Activated naive CD4-positive, alpha-beta T cell treated with anti-CD3 and anti-CD28 coated beads, Interleukin-2, amount 10 ng/mL, durations not matched to agents 7 days and 5 days (primary cell): Measurements from ENCODE around the gene ARMH4.

Source experiments
- CTCF ChIA-PET: fragments of 350-600 bp; sonication (Branson Sonifier 250); formaldehyde crosslinking; loops from one replicate; lab custom pipeline; 2021; ENCODE audit warnings: antibody characterized with exemption; lab: Charles Lee
- DNase-seq: peaks from one replicate; pipeline ENCODE4 v3.0.0-alpha.2; 2020
- H3K27ac Mint-ChIP-seq: one replicate; pipeline ENCODE4 v1.8.0; 2021; ENCODE audit warnings: mild to moderate bottlenecking, moderate library complexity, mixed read lengths
- H3K27me3 Mint-ChIP-seq: one replicate; pipeline ENCODE4 v1.8.0; 2021; ENCODE audit warnings: mild to moderate bottlenecking, mixed read lengths
- H3K36me3 Mint-ChIP-seq: one replicate; pipeline ENCODE4 v1.8.0; 2021; ENCODE audit warnings: mixed read lengths
- H3K4me1 Mint-ChIP-seq: one replicate; pipeline ENCODE4 v1.8.0; 2021; ENCODE audit warnings: mixed read lengths
- H3K4me3 Mint-ChIP-seq: one replicate; pipeline ENCODE4 v1.8.0; 2021; ENCODE audit warnings: mild to moderate bottlenecking, moderate library complexity, mixed read lengths
- H3K9me3 Mint-ChIP-seq: one replicate; pipeline ENCODE4 v1.8.0; 2021; ENCODE audit warnings: mixed read lengths

ARMH4 gene

GRCh38 chr14:58072288-58073071 lies 79.5 kb downstream of the ARMH4 start:
- peak; percentile 63 for DNase-seq
- no peaks in the 10 kb centered on the region for H3K9me3 Mint-ChIP-seq
- CTCF ChIA-PET = interaction anchor here (0.7 to 2.8 kb wide), 4 partner anchors 10 to 872 kb away, joined by 3 to 13 read pairs (median 6); no protein-coding TSS in a partner anchor
- H3K27me3 Mint-ChIP-seq = peaks cover 12% of the 10 kb centered on the region
- H3K27ac Mint-ChIP-seq = no peak overlapping the region
- no peaks in the 10 kb centered on the region for H3K36me3 Mint-ChIP-seq
- H3K4me3 Mint-ChIP-seq = no peak overlapping the region
- no peaks in the 10 kb centered on the region for H3K4me1 Mint-ChIP-seq

DNA sequence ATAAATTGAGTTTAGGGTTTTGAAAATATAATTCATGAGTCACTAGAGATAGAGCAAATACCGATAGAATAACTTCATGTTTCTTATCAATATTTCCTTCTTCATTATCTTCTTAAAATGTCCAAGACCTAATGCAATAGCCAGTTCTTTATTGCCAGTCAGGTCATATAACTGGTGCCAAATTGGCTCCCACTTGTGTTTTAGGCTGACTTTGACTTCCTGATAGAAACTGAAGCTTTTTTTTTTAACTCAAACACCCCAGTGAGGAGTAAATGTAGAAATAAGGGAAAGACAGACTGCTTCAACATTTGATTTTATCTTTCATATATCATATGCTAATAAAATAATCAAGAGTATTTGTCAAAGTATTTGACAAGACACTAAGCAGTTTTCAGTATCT lies 80.7 kb downstream of the ARMH4 start:
- peaks cover 7% of the 10 kb centered on the region for H3K27me3 Mint-ChIP-seq
- CTCF ChIA-PET = interaction anchor here (2.8 kb wide), 1 partner anchor 379 kb away, joined by 13 read pairs; no protein-coding TSS in a partner anchor

GRCh38 chr14:58068306-58068705 lies 83.7 kb downstream of the ARMH4 start:
- CTCF ChIA-PET = no interaction called here

More for the DNA sequence above, 80.7 kb downstream of the ARMH4 start:
- no peak for DNase-seq
- Mint-ChIP-seq H3K27ac (no peak overlapping the region), H3K9me3 (no peaks in the 10 kb centered on the region), H3K4me3 (no peak overlapping the region), H3K4me1 (no peaks in the 10 kb centered on the region), H3K36me3 (no peaks in the 10 kb centered on the region)

GRCh38 chr14:58066115-58066514 lies 85.9 kb downstream of the ARMH4 start:
- CTCF ChIA-PET = no interaction called here
- Mint-ChIP-seq H3K27ac (no peak overlapping the region), H3K4me1 (no peaks in the 10 kb centered on the region), H3K36me3 (no peaks in the 10 kb centered on the region), H3K9me3 (no peaks in the 10 kb centered on the region), H3K27me3 (peaks cover 3% of the 10 kb centered on the region), H3K4me3 (no peak overlapping the region)
- no peak for DNase-seq

More at GRCh38 chr14:58068306-58068705, 83.7 kb downstream of the ARMH4 start:
- Mint-ChIP-seq H3K27me3 (peaks cover 7% of the 10 kb centered on the region), H3K9me3 (no peaks in the 10 kb centered on the region), H3K27ac (no peak overlapping the region), H3K4me3 (no peak overlapping the region), H3K4me1 (no peaks in the 10 kb centered on the region), H3K36me3 (no peaks in the 10 kb centered on the region)
- no peak for DNase-seq

DNA sequence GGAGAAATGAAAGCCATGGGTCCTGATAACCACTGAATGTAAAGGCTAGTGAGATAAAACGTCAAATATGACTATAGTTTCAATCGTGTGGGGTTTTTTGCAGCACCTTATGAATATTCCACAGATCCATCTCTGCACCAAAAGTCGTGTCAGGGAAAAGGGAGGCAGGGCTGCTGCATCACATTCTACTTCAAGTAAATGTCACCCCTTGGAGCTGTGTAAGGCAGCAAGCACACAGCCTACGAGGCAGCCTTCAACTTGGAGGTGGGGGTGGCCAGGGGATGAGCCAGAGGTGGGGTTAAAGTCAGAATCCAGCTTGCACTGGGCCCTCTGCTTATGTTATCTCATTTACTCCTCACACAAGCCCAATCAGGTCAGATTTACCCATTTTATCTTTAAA lies 90.4 kb downstream of the ARMH4 start:
- CTCF ChIA-PET = interaction anchor here (1.3 to 1.7 kb wide), 2 partner anchors 11 to 15 kb away, joined by 3 to 7 read pairs; no protein-coding TSS in a partner anchor
- DNase-seq = no peak
- no peaks in the 10 kb centered on the region for H3K36me3 Mint-ChIP-seq
- no peak overlapping the region for H3K27ac Mint-ChIP-seq
- no peak overlapping the region for H3K4me3 Mint-ChIP-seq
- H3K4me1 Mint-ChIP-seq = no peaks in the 10 kb centered on the region
- H3K9me3 Mint-ChIP-seq = no peaks in the 10 kb centered on the region
- peaks cover 5% of the 10 kb centered on the region for H3K27me3 Mint-ChIP-seq

DNA sequence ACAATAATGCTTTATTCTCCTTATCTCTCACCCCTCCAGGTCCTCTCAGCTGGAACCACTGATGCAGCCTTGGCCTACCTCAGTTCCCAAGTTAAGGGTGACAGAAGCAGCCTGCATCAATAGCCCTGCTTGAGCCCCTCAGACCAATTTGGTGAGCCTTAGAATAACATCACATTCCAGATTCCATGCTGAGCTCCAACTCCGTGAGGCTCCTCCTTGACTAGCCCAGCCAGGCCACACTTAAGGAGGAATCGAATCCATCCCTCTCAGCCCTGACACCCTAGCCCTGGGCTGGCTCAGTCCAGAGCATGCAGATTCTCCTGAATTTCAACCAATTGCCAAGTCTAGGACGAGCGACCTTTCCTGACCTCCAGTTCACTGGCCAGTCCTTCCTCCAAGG lies 91.1 kb downstream of the ARMH4 start:
- no peak for DNase-seq
- Mint-ChIP-seq H3K4me1 (no peaks in the 10 kb centered on the region), H3K4me3 (no peak overlapping the region), H3K27ac (no peak overlapping the region), H3K27me3 (peaks cover 5% of the 10 kb centered on the region), H3K9me3 (no peaks in the 10 kb centered on the region), H3K36me3 (no peaks in the 10 kb centered on the region)
- CTCF ChIA-PET = interaction anchor here (0.7 kb wide), 1 partner anchor 1840 kb away, joined by 3 read pairs; no protein-coding TSS in a partner anchor

DNA sequence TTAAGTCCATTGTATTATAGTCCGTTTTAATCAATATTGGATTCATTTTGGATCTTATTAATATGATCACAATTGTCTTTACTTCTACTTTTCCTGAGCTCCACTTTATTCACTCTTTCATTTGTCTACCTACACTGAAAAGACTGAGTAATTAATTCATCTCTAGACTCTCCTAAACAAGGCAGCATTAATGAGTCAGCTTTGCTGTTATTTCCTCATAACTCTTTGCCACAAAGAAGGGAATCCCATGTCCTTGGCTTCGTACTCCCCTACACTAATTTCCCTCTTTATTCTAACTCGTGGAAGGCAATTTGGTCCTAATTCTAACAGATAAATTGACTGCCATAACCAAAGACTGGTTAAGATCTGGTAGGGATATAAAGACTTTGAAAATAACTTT lies 91.9 kb downstream of the ARMH4 start:
- Mint-ChIP-seq H3K27me3 (peaks cover 5% of the 10 kb centered on the region), H3K9me3 (no peaks in the 10 kb centered on the region), H3K4me1 (no peaks in the 10 kb centered on the region), H3K36me3 (no peaks in the 10 kb centered on the region), H3K27ac (no peak overlapping the region), H3K4me3 (no peak overlapping the region)
- no peak for DNase-seq
- CTCF ChIA-PET = no interaction called here

DNA sequence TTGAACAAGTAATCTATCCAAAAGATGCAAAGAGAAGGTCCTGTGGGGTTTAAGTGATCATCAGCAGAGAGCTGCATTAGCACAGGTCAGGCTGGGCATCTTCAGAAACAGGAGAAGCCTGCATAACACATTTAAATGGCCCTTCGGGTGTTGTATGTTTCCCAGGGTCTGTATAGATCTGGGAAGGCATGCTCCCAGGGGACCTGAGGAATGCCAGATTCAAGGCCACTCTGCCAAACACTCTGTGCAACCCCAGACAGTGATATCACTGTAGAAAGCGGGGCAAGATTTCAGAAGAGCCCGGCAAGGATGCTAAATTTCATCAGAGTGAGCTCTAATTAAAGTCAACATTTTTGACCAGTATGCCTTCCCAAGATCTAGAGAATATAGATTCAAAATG lies 92.9 kb downstream of the ARMH4 start:
- no peak for DNase-seq
- Mint-ChIP-seq H3K9me3 (no peaks in the 10 kb centered on the region), H3K27ac (no peak overlapping the region)

DNA sequence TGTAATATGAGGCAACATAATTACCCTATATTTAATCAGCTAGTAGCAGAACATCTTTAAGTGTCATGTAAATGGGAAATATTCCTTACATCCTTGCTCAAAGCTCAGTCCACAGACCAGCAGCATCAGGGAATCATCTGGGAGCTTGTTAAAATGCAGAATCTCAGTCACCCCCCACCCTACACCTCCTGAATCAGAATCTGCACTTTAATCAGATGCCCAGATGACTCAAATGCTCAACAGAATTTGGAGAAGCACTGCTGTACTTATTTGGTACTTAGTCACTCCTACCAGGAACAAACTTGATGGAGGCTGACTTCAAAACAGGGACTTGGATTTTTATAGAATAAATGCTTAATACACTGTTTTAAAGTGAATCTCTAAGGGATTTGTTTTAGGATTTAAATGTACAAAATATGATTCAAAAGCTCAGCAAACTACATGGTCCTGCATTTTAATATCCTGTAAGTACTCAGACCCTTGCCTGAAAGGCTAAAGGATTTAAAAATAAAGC lies 96.5 kb downstream of the ARMH4 start:
- Mint-ChIP-seq H3K4me3 (no peak overlapping the region), H3K9me3 (no peaks in the 10 kb centered on the region), H3K27me3 (peaks cover under 1% of the 10 kb centered on the region), H3K27ac (no peak overlapping the region), H3K36me3 (no peaks in the 10 kb centered on the region), H3K4me1 (no peaks in the 10 kb centered on the region)
- CTCF ChIA-PET = interaction anchor here (0.6 kb wide), 1 partner anchor 18 kb away, joined by 4 read pairs; no protein-coding TSS in a partner anchor
- DNase-seq = no peak

More for the DNA sequence above, 92.9 kb downstream of the ARMH4 start:
- Mint-ChIP-seq H3K4me1 (no peaks in the 10 kb centered on the region), H3K4me3 (no peak overlapping the region), H3K27me3 (peaks cover 5% of the 10 kb centered on the region), H3K36me3 (no peaks in the 10 kb centered on the region)
- CTCF ChIA-PET = no interaction called here

DNA sequence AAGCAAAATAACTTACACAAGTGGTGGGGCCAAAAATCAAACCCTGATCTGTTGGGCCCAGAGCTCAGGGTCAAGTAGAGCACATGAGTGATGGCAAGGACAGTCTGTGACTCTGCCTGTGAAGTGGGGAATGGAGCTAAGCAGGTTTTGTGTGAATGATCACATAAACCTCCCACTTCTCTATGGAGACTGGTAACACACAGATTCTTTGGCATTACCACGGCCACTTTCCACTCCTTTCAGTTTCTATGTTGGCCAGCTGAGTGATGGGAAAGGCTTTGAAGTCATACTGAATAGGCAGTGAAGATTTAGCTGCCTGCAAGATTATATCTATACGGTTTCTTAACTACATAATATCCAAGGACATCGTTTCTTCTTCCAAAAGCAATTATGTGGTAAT lies 97.9 kb downstream of the ARMH4 start:
- no peak overlapping the region for H3K27ac Mint-ChIP-seq
- CTCF ChIA-PET = no interaction called here
- no peaks in the 10 kb centered on the region for H3K9me3 Mint-ChIP-seq
- H3K4me1 Mint-ChIP-seq = no peaks in the 10 kb centered on the region
- no peak overlapping the region for H3K4me3 Mint-ChIP-seq
- H3K27me3 Mint-ChIP-seq = no peaks in the 10 kb centered on the region
- no peaks in the 10 kb centered on the region for H3K36me3 Mint-ChIP-seq
- DNase-seq = no peak

DNA sequence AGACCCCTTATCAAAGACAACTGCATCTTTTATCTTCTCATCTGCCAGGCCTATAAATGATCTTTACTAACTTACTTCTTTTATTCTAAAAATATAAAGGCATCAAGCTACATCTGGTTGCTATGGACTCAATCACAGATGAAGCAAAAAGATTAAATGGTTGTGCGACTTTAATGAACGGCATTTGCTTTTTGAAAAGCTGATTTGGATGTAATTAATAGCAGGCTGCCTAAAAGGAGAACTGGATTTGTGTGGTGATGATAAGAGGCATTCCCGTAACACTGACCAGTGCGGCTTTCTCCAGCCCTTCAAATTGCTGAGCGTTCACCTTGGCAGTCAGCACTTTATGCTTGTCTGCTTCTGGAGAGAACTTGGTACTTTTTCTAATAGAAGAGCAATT lies 103.8 kb downstream of the ARMH4 start:
- CTCF ChIA-PET = no interaction called here
- Mint-ChIP-seq H3K9me3 (no peaks in the 10 kb centered on the region), H3K4me3 (no peak overlapping the region), H3K36me3 (no peaks in the 10 kb centered on the region), H3K4me1 (no peaks in the 10 kb centered on the region), H3K27ac (no peak overlapping the region), H3K27me3 (no peaks in the 10 kb centered on the region)
- DNase-seq = no peak

DNA sequence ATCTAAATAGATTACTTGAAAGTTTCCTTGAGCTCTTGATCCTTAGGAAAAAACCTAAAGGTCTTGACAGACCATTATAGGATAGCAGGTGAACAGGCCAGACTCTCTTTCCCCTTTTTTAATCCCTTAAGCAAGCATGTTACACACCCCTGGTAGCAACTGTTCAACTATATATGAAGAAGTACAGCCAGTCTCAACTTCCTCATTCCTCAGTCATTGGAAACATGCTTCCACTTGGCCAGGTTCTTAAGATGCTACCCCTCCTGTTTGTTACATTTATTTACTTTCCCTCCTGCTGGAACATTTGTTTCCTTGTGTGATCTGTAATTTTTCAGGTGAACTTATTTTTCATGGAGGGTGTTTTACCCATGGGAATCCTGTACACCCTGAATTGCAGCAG lies 124.1 kb downstream of the ARMH4 start:
- DNase-seq = no peak

DNA sequence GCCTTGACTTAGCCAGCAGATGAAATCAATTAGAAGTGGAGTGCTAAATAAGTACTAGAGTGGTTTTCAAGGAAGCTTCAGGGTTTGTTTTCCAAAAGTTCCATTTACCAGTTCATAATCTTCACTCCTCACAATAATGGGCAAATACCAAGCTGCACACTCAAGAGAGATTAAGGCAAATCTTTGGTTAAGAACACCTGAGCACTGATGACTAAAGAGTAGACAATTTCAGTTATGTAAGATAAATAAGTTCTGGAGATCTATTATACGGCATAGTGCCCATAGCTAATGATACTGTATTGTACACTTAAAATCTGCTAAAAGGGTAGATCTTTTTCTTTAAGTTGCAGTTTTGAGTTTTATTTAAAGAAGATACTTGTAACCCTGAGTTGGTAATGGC lies 125.0 kb downstream of the ARMH4 start:
- Mint-ChIP-seq H3K9me3 (no peaks in the 10 kb centered on the region), H3K36me3 (no peaks in the 10 kb centered on the region), H3K4me1 (no peaks in the 10 kb centered on the region), H3K27ac (no peak overlapping the region), H3K4me3 (no peak overlapping the region), H3K27me3 (no peaks in the 10 kb centered on the region)
- CTCF ChIA-PET = interaction anchor here (0.6 kb wide), 1 partner anchor 816 kb away, joined by 3 read pairs; no protein-coding TSS in a partner anchor
- DNase-seq = no peak

More for the DNA sequence above, 124.1 kb downstream of the ARMH4 start:
- Mint-ChIP-seq H3K36me3 (no peaks in the 10 kb centered on the region), H3K9me3 (no peaks in the 10 kb centered on the region), H3K27me3 (no peaks in the 10 kb centered on the region), H3K27ac (no peak overlapping the region), H3K4me1 (no peaks in the 10 kb centered on the region), H3K4me3 (no peak overlapping the region)
- CTCF ChIA-PET = no interaction called here

DNA sequence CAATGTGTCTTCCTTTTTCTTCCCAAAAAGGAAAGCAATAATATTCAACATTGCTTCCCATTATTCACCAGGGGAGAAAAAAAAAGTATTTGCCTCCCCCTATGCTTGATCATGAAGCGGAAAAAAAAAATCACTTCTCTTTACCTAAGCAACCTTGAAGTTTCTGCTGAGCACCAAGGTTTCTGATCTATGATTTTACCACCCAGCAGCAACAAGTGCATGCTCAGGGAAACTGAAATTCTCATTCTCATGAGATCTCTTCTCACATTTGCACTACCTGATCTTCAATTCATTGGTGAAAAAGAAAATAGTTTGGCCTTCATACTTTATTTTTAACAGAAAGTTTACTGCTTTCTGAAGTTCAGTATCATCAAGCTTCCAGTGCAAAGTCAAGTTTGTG lies 125.8 kb downstream of the ARMH4 start:
- DNase-seq = no peak
- H3K4me3 Mint-ChIP-seq = no peak overlapping the region
- no peaks in the 10 kb centered on the region for H3K4me1 Mint-ChIP-seq
- no peaks in the 10 kb centered on the region for H3K9me3 Mint-ChIP-seq
- CTCF ChIA-PET = no interaction called here
- H3K27ac Mint-ChIP-seq = no peak overlapping the region
- H3K36me3 Mint-ChIP-seq = no peaks in the 10 kb centered on the region
- H3K27me3 Mint-ChIP-seq = no peaks in the 10 kb centered on the region

DNA sequence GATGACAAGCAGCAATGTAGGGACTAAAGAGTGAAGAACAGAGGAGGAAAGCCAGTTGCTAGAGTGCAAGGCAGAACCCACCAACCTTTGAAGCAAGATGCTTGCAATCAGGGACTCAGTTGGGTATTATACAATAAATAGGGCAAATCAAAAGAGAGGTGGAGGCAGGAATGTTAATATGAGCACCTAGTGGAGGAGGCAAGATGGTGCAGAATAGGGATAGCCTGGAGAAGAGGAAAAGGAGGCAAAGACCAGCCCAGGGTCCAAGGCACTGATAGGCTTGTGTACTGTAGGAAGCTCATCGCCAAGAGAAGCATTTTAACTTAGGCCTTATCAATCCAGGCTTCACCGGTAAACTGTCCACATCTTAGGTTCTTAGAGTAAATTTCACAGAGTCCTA lies 137.2 kb downstream of the ARMH4 start:
- Mint-ChIP-seq H3K9me3 (peaks cover 2% of the 10 kb centered on the region), H3K27me3 (no peaks in the 10 kb centered on the region), H3K36me3 (no peaks in the 10 kb centered on the region), H3K4me1 (no peaks in the 10 kb centered on the region), H3K4me3 (no peak overlapping the region), H3K27ac (no peak overlapping the region)
- DNase-seq = no peak
- CTCF ChIA-PET = no interaction called here
